HG03432 (cell line): ENCODE data around the gene MAPKAPK2.
A peak's percentile ranks its signal among the peaks of the same experiment; 100 is the strongest.

Experiments
- ATAC-seq: cut with Tn5 transposase; IDR thresholded peaks from one replicate; pipeline ENCODE4 v1.9.1; 2021; ENCODE audit warnings: mild to moderate bottlenecking, moderate library complexity; ENCODE audit not compliant: unreplicated experiment

MAPKAPK2 gene

DNA sequence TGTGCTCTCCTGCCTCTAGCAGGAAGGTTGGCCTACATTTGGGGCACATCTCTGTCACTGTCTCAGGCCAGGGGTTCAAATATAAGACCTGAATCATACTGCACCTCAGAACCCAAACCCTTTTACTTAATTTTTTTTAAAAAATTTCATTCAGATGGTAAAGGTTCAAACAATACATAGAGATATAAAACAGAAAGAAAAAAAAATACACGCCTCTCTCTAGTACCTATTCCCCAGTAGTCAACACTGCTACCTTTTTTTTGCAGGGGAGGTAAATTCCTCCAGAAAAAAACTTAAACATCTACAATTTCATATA lies 32.9 kb downstream of the MAPKAPK2 start:
- no peak for ATAC-seq

DNA sequence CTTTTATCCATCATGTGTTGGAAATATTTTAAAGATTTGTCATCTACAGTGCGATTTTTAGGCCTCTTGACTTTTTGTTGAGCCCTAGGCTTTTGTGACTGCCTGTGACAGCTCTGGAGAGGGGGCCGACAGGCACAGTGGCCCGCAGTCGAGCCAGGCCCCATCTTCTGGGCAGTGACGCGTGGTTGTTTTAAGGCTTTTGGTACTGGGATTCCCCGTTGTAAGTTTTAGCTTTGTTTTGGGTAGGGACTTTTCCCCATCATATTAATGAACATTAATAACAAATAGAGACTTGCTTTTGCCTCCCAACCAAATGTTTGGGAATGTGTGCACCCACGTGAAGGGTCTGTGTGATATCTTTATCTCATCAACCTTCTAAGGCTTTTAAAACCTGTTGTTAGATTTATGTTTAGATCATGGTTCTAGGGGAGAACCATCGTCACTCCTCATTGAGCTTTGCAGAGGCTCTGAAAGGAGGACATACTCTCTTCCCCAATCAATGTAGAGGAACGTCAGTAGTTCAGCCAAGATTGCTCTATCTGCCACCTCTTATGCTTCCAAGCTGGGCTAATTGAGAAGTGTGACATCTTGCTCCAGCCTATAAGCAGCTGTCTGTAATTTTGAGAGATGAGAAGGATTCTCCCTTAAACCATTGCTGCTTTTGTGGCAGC lies 34.6 kb downstream of the MAPKAPK2 start:
- peak; percentile 43 for ATAC-seq

DNA sequence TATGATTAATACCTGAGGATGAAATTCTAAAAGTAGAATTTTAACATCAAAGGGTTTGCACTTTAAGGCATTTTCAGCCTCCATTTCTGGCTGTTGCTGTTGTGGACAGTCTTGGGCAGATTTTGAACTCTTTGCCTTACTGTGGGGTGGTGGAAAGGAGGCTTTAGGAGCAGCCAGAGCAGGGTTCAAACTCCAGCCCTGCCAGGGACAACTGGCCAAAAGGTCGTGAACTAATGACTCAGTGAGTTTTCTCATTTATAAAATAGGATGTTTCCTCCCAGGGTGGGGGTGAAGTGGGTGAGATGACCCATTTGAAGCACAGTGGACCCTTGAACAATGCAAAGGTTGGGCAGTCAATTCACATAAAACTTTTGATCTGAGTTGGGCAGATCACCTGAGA lies 36.7 kb downstream of the MAPKAPK2 start:
- no peak for ATAC-seq

DNA sequence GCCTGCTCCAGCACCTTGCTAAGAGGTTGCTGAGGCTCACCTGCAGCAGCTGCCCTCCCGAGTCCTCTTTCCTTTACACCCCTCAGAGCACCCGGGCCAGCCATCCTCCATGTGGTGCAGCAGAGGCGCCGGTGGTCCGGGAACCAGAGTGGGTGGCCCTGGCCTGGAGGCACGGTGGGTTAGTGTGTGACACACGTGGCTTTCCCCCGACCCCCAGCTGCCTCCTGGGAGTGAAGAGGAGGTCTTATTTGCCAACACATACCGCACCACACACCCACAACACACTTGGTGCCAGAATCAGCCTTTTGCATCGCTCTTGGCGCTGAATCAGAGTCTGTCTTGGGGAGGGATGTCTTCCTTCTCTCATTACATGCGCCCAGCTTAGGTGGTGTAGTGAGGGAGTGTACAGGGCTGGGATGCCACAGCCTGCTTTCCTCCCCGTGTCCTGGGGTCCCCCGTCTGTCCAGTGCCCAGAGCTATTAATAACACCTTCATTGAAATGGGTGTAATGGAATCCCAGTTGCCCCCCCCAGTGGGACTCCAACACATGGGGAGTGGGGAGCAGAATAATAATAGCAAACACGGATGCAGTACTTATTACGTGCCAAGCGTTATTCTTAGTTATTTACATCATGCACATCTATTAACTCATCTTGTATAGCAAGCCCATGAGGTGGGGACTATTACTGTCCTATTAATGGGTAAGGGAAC lies 38.2 kb downstream of the MAPKAPK2 start:
- no peak for ATAC-seq

DNA sequence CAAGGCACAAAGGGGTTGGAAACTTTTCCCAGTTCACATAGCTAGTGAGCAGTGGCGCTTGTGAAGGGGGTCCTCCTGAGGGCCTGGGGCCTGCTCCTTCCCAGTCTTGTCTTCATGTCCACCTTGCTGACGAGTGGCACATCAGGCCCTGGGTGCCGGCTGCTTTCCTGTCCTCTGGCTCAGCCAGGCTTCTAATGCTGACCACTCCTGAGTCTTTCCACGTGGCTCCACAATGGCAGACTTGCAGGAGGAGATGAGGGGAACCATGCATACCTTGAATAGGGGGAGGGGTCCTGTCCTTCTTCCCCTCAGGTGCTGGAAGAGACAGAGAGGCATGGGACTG lies 38.7 kb downstream of the MAPKAPK2 start:
- no peak for ATAC-seq

DNA sequence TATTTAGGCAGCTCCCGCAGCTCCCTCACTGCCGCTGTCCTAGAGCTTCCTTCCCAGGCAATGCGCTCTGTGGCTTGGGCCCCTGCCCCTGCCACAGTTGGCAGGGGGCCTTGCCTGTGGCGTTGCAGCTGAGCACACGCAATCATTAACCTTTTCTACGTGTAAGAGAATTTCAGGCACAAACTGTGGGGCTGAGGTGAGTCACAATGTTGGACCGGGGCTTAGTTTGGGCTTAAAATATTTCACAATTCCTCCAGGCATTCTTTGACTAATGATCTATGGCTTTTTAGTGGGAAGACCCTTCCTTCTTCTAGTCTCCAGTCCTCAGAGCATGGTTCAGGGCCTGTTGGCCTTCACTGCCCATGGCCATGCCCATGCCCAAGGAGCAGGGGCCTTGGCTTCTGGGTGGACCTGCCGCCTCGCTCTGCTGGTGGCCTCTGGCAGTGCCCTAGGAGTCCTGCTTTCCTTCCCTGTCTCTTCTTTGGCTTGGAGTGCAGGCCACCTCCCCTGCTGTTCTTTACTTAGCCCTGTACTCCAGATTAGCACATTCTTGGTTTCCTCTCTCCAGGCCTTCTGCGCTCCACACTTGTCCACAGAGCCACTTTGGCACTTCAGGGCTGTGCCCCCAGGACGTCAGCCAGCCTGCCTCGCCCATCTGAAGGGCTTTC lies 39.2 kb downstream of the MAPKAPK2 start:
- ATAC-seq, result no peak

DNA sequence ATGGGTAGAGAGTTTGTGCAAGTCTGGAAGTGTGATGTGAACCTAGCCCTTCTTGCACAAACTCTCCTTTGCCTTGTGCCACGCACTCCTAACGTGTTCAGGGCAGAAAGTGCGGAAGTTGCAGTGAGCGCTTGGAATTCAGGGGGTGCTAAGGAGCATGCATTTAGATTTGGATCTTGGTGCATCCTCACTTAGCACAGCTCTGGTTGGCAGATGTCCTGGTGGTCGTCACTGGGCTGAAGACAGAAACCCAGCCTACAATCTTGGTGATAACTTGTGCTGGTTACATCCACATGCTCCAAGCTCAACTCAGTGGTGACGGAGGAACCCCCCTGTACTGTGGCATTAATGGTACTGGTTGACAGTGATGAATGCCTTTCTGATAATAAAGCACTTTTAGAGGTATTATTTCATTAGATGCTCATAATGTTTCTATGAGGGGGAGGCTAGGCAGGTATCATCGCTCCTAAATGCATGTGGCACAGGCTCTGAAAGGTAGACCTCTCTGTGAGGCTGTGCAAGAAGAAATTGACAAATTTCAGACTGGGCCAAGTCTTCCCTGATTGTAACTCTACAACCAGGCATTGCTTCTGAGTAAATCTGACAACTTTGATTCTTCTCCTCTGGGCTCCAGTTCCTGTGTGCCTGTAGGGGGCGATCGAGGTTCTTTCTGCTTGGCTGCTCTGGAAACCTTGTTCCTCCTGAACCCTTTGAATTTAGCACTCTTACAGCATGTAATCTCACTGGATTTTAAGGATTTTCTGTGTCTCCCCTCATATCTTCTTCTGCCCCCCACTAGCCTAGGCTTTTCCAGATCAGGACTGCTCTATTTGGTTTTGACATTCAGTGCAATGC lies 40.6 kb downstream of the MAPKAPK2 start:
- ATAC-seq, result no peak

DNA sequence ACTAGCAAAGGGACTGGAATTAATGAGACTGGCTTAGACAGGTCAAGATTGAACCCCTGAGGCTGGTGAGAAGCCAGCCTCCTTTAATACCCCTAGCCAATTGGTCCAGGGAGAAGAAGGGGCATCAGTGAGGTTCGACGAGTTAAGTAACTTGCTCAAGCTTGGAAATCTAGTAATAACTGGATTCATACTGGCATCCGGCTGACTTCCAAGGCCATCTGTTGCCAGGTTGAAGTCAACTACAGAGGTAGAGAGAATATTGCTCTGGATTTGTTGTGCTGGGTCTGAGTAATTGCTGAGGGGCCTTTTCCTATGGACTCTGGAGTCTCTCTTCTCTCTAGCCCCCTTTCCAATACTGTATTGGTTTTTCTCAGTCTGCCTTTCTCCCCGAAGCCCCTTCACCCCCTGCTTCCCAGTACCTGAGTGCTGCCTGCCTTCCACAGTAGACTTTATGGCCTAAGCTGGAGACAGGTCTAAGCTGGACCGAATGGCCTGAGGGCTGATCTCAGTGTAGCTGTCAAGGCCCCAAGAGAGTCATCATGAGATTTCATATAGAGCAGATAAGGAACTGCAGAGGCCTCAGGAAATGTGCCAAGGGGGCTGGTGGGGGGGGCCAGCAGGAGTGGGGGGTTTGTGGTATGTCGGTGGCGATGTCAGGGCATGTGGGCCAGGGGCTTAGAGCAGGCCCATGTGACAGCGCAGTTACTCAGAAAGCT lies 43.4 kb downstream of the MAPKAPK2 start:
- ATAC-seq, result no peak

DNA sequence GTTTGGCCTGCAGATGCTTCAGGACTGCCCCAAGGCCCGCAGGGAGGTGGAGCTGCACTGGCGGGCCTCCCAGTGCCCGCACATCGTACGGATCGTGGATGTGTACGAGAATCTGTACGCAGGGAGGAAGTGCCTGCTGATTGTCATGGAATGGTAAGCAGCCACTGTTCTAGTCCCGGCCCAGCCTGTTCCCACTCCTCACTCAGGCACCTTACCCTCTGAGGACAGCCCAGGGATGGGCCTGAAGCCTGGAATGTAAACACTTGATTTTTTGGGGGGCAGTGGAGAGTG lies 43.9 kb downstream of the MAPKAPK2 start:
- no peak for ATAC-seq

DNA sequence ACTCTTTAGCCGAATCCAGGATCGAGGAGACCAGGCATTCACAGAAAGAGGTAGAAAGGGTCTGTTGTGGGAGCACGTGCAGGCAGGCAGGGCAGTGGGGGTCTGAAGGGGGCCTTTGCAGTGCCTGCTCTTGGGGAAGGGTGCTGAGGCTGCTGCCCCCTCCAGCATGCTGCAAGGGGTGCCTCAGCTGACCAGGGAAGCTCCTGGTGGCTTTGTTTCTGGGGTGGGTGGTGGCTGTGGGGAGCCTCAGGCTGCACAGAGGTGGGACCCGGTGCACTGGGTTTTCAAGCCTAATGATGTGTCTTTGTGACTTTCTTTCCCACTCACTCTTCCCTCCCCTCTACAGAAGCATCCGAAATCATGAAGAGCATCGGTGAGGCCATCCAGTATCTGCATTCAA lies 44.3 kb downstream of the MAPKAPK2 start:
- no peak for ATAC-seq

DNA sequence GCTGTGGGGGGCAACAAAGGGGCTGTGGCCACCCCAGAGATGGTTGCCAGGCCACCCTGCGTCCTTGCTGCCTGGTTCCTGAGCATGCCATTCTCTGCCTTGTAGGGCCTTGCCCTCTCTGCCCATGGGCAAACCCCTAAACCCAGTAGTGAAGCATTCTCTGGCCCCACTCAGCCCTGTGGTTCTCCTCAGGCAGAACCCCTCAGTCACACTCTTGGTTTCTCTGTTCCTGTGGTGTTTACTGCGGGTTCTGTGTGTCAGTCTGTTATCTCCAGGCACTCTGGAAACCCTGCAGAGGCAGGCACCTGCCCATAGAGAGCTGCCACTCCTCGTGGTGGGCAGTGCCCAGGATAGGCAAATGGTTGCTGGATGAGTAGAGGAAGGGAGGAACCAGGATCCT lies 44.8 kb downstream of the MAPKAPK2 start:
- ATAC-seq, result no peak

DNA sequence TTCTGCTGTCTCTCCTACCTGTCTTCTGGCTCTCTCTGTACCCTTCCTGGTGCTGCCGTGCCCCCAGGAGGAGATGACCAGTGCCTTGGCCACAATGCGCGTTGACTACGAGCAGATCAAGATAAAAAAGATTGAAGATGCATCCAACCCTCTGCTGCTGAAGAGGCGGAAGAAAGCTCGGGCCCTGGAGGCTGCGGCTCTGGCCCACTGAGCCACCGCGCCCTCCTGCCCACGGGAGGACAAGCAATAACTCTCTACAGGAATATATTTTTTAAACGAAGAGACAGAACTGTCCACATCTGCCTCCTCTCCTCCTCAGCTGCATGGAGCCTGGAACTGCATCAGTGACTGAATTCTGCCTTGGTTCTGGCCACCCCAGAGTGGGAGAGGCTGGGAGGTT lies 47.8 kb downstream of the MAPKAPK2 start:
- ATAC-seq, result no peak

DNA sequence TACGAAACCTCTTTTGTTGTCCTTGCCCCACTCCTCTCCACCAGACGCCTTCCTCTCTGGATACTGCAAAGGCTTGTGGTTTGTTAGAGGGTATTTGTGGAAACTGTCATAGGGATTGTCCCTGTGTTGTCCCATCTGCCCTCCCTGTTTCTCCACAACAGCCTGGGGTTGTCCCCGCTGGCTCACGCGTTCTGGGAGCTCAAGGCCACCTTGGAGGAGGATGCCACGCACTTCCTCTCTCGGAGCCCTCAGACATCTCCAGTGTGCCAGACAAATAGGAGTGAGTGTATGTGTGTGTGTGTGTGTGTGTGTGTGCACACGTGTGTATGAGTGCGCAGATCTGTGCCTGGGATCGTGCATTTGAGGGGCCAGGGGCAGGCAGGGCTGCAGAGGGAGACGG lies 48.3 kb downstream of the MAPKAPK2 start:
- ATAC-seq, result no peak

DNA sequence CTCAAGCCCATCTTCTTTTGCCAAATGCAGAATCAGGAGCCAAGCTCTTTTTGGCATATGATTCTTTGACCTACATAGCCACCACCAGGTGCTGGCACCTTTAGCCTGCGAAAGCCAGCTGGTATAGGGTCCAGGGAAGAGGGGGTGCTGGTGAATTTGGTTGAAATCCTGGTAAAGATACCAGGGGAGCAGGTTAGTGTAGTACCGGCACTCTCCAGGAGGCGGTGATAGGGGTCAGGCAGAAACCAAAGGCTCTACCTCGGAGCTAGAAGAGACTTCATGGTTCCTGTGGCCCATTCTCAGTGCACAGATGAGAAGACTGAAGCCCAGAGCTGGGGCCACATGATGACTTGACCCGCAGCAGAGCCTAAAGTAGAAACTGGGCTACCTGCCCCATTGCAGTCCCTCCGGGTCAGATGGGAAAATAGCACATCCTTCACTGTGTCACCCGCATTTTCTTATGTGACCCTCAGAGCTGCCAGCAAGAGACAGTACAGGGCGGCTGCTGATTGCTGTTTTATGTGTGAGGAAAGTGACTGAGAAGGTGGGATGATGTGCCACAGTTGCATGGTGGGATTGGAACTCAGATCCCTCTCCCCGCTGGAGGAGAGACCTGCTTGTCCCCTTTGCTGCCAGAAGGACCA lies 49.9 kb downstream of the MAPKAPK2 start:
- peak; percentile 26 for ATAC-seq

DNA sequence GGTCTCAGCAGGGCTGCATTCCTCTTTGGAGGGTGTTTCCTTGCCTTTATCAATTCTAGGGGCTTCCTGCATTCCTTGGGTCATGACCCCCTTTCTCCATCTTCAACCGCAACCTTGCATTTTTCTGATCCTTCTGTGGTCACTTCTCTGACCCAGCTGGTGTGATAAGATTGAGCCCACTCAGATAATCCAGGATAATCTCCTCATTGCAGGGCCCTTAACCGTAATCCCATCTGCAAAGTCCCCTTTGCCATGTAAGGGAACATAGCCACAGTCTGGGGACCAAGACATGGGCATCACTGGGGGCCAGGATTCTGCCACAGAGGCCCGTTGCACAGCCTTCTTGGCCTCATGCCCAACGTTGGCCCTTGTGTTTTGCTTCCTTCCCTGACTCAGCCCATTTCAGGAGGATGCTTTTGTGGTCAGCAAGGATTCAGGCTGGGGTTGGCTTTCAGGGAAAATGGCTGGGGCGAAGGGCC lies 50.9 kb downstream of the MAPKAPK2 start:
- ATAC-seq, result no peak

DNA sequence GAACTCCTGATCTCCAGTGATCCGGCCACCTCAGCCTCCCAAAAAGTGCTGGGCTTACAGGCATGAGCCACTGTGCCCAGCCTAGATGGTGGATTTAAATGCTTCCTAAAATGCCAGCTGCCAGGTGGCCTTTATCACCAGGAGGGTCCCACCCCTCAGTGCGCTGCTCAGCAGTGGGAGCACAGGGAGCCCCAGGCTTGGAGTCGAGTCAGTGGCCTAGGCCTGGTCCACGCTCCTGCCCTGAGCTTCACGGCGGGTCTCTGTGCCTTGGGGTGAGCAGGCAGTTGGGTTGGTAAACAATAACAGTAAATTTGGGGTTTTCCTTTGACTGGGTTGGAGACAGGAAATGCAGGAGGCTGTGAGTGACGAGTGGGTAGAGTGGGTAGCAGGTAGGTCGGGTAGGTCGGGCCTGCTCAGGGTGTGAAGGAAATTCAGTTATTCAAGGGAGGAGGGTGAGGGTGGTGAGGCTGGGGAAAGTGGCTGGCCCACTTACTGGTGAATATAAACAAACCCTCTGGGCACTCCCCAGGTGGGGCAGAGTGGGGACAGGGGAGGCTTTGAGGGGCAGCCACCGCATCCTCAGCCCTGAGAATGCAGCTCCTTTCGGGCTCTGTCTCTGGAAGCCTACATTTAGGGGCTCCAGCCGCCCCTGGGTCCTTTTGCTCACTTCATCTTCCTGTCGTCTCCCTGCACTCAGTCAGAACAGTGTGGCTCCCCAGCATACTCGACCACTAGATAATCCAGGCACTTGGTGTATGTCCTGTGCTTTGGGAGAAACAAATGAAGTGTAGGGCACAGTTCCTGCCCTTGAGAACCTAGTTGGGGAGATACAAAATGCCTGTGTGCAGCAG lies 52.4 kb downstream of the MAPKAPK2 start:
- no peak for ATAC-seq

DNA sequence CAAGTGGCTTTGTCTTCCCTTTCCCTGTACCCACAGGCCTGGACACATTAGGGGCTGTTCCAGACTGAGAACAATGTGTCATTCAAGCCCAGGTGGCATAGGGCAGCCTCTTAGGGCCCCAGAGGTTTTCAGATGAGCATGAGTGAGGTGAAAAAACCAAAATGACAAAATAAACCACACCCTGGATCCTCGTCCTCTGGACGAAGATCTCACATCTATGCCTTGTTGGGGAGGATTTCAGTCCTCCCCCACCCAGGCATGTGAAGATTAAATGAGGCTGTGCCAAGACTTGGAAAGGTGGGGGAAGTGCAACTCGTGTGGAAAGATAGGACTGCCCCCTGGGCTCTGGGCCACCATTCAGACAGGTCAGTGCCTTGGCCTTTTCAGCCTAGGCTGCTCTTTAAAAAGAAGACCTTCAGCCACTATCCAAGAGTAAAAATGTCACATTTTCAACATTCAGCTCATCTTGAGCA lies 53.1 kb downstream of the MAPKAPK2 start:
- no peak for ATAC-seq

DNA sequence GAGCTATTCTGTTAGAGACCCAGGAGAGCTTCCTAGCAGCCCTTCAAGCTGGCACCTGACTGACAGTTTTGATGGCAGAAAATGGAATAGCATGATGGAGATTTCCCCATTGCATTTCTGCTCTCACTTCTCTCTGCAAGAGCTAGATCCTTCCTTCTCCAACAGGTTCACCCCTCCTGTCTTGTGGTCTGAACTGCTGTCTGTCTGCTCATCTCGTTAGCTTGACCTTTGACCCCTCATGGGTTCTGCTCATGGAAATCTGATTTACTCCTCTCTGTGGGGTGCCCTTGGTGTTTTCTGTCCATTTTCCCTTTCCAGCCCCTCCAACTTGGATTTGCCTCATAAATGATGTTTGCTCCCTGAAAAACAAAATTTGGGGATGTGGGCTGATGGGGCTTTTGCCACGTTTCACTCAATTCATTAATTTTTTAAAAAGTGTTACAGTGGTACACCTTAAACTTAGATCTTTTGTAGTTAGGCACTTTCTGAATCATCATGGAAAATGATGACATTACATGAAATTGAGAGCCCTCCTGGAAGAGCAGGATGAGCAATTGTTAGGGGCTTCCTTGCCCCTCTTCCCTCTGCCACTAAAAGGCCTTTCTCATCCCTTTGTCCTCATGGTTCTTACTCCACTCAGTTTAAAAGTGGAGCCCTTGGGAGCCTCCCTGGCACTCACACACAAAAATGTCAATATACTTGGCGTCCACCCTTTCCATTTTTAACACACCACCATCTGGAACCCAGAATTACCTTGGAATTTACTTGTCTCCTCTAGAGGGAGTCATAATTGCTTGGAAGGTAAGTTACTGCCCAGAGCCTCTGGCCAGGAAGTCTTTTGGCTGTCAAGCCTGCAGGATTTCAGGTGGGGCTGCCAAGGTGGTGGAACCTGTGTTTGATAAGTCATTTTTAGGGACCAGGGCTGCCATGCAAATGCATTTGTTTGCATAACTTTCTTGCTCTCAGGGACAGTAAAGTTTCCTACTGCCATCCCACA lies 54.0 kb downstream of the MAPKAPK2 start:
- peak; percentile 0 for ATAC-seq
